HCT116 (cell line): ENCODE results near the gene EVI5. TPM values are rescaled to one million over a fixed set of nuclear protein-coding genes. Genes with fewer than 3 reads are reported as not detected.

ENCODE experiments used
- ATAC-seq: fragments of 200-7000 bp; cut with Tn5 transposase; 2 replicates; pipeline ENCODE4 v1.9.1; 2020; ENCODE audit warnings: mild to moderate bottlenecking, moderate library complexity
- BruUV-seq: library from RNA; stranded (reverse); fragments of 400-500 nt; replicated peaks from 2 replicates; lab custom pipeline; 2021; lab: Mats Ljungman, UMichigan
- CTCF ChIA-PET: fragments of 300-600 bp; sonication (Branson Sonifier 250); formaldehyde crosslinking; loops from one replicate; lab custom pipeline; 2021; ENCODE audit warnings: antibody characterized with exemption; lab: Charles Lee
- POLR2A ChIA-PET: fragments of 300-600, 350-600 bp; sonication (Branson Sonifier 250); formaldehyde crosslinking; loops from one replicate; lab custom pipeline; 2021; ENCODE audit warnings: antibody characterized with exemption; lab: Charles Lee
- RAD21 ChIA-PET, 2 experiments: fragments of 300-600 bp; sonication (Branson Sonifier 250); formaldehyde crosslinking; loops; one replicate each; lab custom pipeline; 2023; ENCODE audit warnings: low total read pairs in 2 of 2; ENCODE audit not compliant: uncharacterized antibody in 2 of 2, unreplicated experiment in 2 of 2, low non-redundant PET in 1 of 2; lab: Charles Lee
- DNase-seq: peaks from one replicate; pipeline ENCODE4 v3.0.0-alpha.2; 2010; ENCODE audit warnings: low read depth, low spot score
- H2AFZ ChIP-seq: fragments of 200-600 bp; shearing (Covaris generic), sonication (generic); 2 replicates; pipeline ENCODE4 v1.6.1; 2017; ENCODE audit warnings: low read depth, mixed run types, mixed read lengths, antibody characterized with exemption, low read length; ENCODE audit not compliant: poor library complexity, severe bottlenecking
- H3K27ac ChIP-seq: 2 replicates; pipeline ENCODE4 v1.5.1; 2012; ENCODE audit warnings: low read depth, low read length
- H3K27me3 ChIP-seq: fragments of 200-600 bp; sonication (generic); 2 replicates; pipeline ENCODE4 v1.6.1; 2016; ENCODE audit warnings: mixed run types, low read length, mixed read lengths; ENCODE audit not compliant: insufficient read depth
- H3K36me3 ChIP-seq, 2 experiments: fragments of 200-500 bp in 1 of 2; fragments of 200-600 bp in 1 of 2; sonication (Bioruptor generic) in 1 of 2; sonication (generic) in 1 of 2; 2 replicates each; pipeline versions ENCODE4 v1.5.1 to v1.6.1; 2014 to 2016; ENCODE audit warnings: low read length in 2 of 2, inconsistent platforms in 1 of 2, mixed read lengths in 1 of 2, mixed run types in 1 of 2; ENCODE audit not compliant: insufficient read depth in 2 of 2, control insufficient read depth in 1 of 2
- H3K4me1 ChIP-seq, 2 experiments: fragments of 200-600 bp in 1 of 2; sonication (generic) in 1 of 2; 2 replicates each; pipeline versions ENCODE4 v1.5.1 to v1.6.1; 2012 to 2017; ENCODE audit warnings: low read length in 2 of 2, inconsistent platforms in 1 of 2, mild to moderate bottlenecking in 1 of 2, mixed read lengths in 1 of 2, mixed run types in 1 of 2, moderate library complexity in 1 of 2; ENCODE audit not compliant: insufficient read depth in 2 of 2, control insufficient read depth in 1 of 2
- H3K4me2 ChIP-seq: fragments of 200-600 bp; sonication (generic); 2 replicates; pipeline ENCODE4 v1.6.1; 2017; ENCODE audit warnings: mixed run types, low read length, mixed read lengths
- H3K4me3 ChIP-seq, 2 experiments: fragments of 200-600 bp in 1 of 2; sonication (generic) in 1 of 2; replicated peaks in 1 of 2; 2 replicates each; pipeline ENCODE4 v1.5.1; 2011 to 2016; ENCODE audit warnings: low read length in 2 of 2, control low read depth in 1 of 2, low read depth in 1 of 2, mild to moderate bottlenecking in 1 of 2, mixed read lengths in 1 of 2, mixed run types in 1 of 2
- H3K79me2 ChIP-seq: fragments of 200-600 bp; sonication (generic); 2 replicates; pipeline ENCODE4 v1.6.1; 2017; ENCODE audit warnings: mild to moderate bottlenecking, mixed run types, low read length, moderate library complexity, mixed read lengths; ENCODE audit not compliant: insufficient read depth
- H3K9ac ChIP-seq: fragments of 200-600 bp; sonication (generic); 2 replicates; pipeline ENCODE4 v1.6.1; 2016; ENCODE audit warnings: low read length, mixed read lengths
- H3K9me2 ChIP-seq: fragments of 200-600 bp; sonication (generic), shearing (Covaris generic); 2 replicates; pipeline ENCODE4 v1.6.1; 2017; ENCODE audit warnings: mixed run types, mild to moderate bottlenecking, moderate library complexity; ENCODE audit not compliant: insufficient read depth
- H3K9me3 ChIP-seq, 2 experiments: fragments of 200-500 bp in 1 of 2; fragments of 200-600 bp in 1 of 2; sonication (Bioruptor generic) in 1 of 2; sonication (generic) in 1 of 2; 2 replicates each; pipeline ENCODE4 v1.6.1; 2014 to 2017; ENCODE audit warnings: low read length in 2 of 2, mixed read lengths in 2 of 2, inconsistent platforms in 1 of 2, low read depth in 1 of 2, mild to moderate bottlenecking in 1 of 2, mixed run types in 1 of 2, moderate library complexity in 1 of 2; ENCODE audit not compliant: control insufficient read depth in 1 of 2, insufficient read depth in 1 of 2
- H4K20me1 ChIP-seq: fragments of 200-600 bp; sonication (generic), shearing (Covaris generic); 2 replicates; pipeline ENCODE4 v1.6.1; 2017; ENCODE audit warnings: mixed run types, mild to moderate bottlenecking, moderate library complexity; ENCODE audit not compliant: insufficient read depth
- CTCF ChIP-seq, 3 experiments: fragments of 200-600 bp in 1 of 3; sonication (generic) in 1 of 3; IDR thresholded peaks in 2 of 3; conservative IDR thresholded peaks in 1 of 3; 2 replicates each; pipeline ENCODE4 v1.5.1; 2012 to 2017; ENCODE audit warnings: low read depth in 2 of 3, low read length in 2 of 3, antibody characterized with exemption in 1 of 3, borderline replicate concordance in 1 of 3, control low read depth in 1 of 3, mild to moderate bottlenecking in 1 of 3, mixed read lengths in 1 of 3, mixed run types in 1 of 3, moderate library complexity in 1 of 3; ENCODE audit not compliant: insufficient read depth in 1 of 3
- FOSL1 ChIP-seq: IDR thresholded peaks from 2 replicates; pipeline ENCODE4 v1.6.1; 2012; ENCODE audit warnings: low read depth
- MAX ChIP-seq: IDR thresholded peaks from 2 replicates; pipeline ENCODE4 v1.6.1; 2012
- RAD21 ChIP-seq: IDR thresholded peaks from 2 replicates; pipeline ENCODE4 v1.6.1; 2012; ENCODE audit warnings: low read depth, mild to moderate bottlenecking
- SRF ChIP-seq: IDR thresholded peaks from 2 replicates; pipeline ENCODE4 v1.6.1; 2012; ENCODE audit warnings: low read depth
- ZBTB33 ChIP-seq: IDR thresholded peaks from 2 replicates; pipeline ENCODE4 v1.6.1; 2011; ENCODE audit warnings: mild to moderate bottlenecking, low read length, moderate library complexity; ENCODE audit not compliant: insufficient replicate concordance; ENCODE audit errors: extremely low read depth
- intact Hi-C: fragments of 100-400 bp; cut with micrococcal nuclease; formaldehyde crosslinking; loops from 2 replicates; pipeline ENCODE4 v1.10.0; 2022
- total RNA-seq: library from RNA; stranded (reverse); gene quantifications from one replicate; pipeline ENCODE4 v1.2.1, GENCODE V29; 2021; ENCODE audit not compliant: unreplicated experiment

Gene EVI5
- total RNA-seq, 1 experiment from 2014 or later = 21.8 TPM

GRCh38 chr1:92461364-92462097, 323.4 kb downstream of the EVI5 start:
- peak; percentile 29; the same call in 1 of the 2 replicates for TF ChIP-seq RAD21
- no peak for TF ChIP-seq FOSL1
- 0 out of 6 replicates have a peak, but pooled peaks of 1 of the 3 experiments have one; percentile 8 for TF ChIP-seq CTCF (IDR thresholded peaks at IDR 0.05 in 2 of 3, conservative IDR thresholded peaks at IDR 0.05 in 1 of 3; ENCODE audit: borderline replicate concordance in 1 of 3, insufficient read depth in 1 of 3, low read depth in 2 of 3, low read length in 2 of 3)
- TF ChIP-seq MAX = no peak
- TF ChIP-seq SRF = no peak
- no peak for TF ChIP-seq ZBTB33
- Histone ChIP-seq H3K79me2 (no peaks in the 10 kb centered on the region), H2AFZ (no peak overlapping the region), H3K4me3 (no peak overlapping the region), H4K20me1 (no peaks in the 10 kb centered on the region), H3K9me2 (no peaks in the 10 kb centered on the region), H3K4me2 (no peak overlapping the region), H3K9me3 (no peaks in the 10 kb centered on the region), H3K4me1 (no peaks in the 10 kb centered on the region), H3K27ac (no peak overlapping the region), H3K36me3 (no peaks in the 10 kb centered on the region), H3K9ac (no peak overlapping the region), H3K27me3 (no peaks in the 10 kb centered on the region)
- RAD21 ChIA-PET = no interaction called here
- DNase-seq (no peak), ATAC-seq (no peak)
- BruUV-seq = no TSS peak
- POLR2A ChIA-PET = no interaction called here
- intact Hi-C loops = no loop called here
- CTCF ChIA-PET = interaction anchor here (1.1 kb wide), 1 partner anchor 24 kb away, joined by 3 read pairs; no protein-coding TSS in a partner anchor
